Ramos (cell line): Measurements from ENCODE around the gene BIRC5.

Source experiments
- in situ Hi-C: fragments of 300-500 bp; cut with MboI; formaldehyde crosslinking; loops from one replicate; pipeline ENCODE4 v1.14.3; 2022; ENCODE audit warnings: low sequenced_read_pairs; ENCODE audit not compliant: unreplicated experiment

The BIRC5 gene

GRCh38 chr17:78268951-78269905, 55.2 kb downstream of the BIRC5 start:
- in situ Hi-C loops = no loop called here

GRCh38 chr17:78269955-78270381, 55.9 kb downstream of the BIRC5 start:
- in situ Hi-C loops = no loop called here

GRCh38 chr17:78271419-78272170, 57.5 kb downstream of the BIRC5 start:
- in situ Hi-C loops = no loop called here

GRCh38 chr17:78272181-78272913, 58.3 kb downstream of the BIRC5 start:
- in situ Hi-C loops = no loop called here

GRCh38 chr17:78272914-78273258, 58.8 kb downstream of the BIRC5 start:
- in situ Hi-C loops = no loop called here

- in situ Hi-C loops = no loop called here
These were observed 59.8 kb downstream of the BIRC5 start for GRCh38 chr17:78273813-78274212.
